NB4 (cell line): ENCODE results near the gene C2CD2.

ENCODE experiments used
- POLR2A ChIP-seq: IDR thresholded peaks from 2 replicates; pipeline ENCODE4 v1.6.1; 2011; ENCODE audit warnings: mild to moderate bottlenecking; ENCODE audit not compliant: insufficient read length; ENCODE audit errors: extremely low read depth
- TF ChIP-seq, protein P1 (sequence below): IDR thresholded peaks from one replicate; pipeline ENCODE4 v1.5.1; 2012; ENCODE audit warnings: low read depth, low read length

DNA sequence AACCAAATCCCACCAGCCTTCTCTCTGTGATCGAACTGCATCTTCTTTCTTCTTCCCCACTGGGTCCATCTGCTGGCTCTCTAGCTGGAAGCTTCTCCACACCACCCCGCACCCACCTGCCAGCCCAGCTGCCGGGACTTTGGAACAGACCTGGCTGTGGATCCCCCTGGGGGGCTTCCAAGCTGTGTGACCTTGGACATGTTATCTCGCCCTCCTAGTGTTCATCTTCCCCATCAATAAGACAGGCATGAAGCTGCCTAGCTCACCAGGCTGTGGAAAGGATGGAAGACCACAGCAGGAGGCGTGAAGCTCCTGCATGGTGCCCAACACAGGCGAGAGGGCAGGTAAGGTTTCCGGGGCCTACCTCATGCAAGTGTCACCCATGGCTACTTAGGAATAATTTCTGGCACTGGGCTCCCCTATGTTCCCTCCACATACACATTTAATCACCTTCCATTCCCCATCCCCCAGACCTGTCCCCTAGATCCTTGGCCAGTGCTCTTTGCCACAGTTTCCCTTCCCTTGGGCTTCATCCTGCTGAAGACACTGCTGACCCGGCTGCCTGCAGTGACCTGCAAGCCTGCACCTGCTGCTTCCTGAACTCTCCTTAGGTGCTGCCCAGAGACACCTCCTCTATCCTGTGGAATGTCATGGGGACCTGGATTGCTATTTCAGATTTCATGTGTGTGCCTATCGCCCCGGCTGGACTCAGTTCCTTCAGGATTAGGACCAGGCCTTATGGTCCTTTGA is 13.2 kb upstream of the C2CD2 start:
- TF ChIP-seq, protein P1, sequence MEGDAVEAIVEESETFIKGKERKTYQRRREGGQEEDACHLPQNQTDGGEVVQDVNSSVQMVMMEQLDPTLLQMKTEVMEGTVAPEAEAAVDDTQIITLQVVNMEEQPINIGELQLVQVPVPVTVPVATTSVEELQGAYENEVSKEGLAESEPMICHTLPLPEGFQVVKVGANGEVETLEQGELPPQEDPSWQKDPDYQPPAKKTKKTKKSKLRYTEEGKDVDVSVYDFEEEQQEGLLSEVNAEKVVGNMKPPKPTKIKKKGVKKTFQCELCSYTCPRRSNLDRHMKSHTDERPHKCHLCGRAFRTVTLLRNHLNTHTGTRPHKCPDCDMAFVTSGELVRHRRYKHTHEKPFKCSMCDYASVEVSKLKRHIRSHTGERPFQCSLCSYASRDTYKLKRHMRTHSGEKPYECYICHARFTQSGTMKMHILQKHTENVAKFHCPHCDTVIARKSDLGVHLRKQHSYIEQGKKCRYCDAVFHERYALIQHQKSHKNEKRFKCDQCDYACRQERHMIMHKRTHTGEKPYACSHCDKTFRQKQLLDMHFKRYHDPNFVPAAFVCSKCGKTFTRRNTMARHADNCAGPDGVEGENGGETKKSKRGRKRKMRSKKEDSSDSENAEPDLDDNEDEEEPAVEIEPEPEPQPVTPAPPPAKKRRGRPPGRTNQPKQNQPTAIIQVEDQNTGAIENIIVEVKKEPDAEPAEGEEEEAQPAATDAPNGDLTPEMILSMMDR = no peak
- TF ChIP-seq POLR2A = no peak
